T-helper 1 cell (primary cell): ENCODE data around the gene DQX1.

ENCODE experiments used
- DNase-seq, 5 donors: peaks; one replicate each; pipeline ENCODE4 v3.0.0-alpha.2; 2012 to 2020

DQX1 gene

DNA sequence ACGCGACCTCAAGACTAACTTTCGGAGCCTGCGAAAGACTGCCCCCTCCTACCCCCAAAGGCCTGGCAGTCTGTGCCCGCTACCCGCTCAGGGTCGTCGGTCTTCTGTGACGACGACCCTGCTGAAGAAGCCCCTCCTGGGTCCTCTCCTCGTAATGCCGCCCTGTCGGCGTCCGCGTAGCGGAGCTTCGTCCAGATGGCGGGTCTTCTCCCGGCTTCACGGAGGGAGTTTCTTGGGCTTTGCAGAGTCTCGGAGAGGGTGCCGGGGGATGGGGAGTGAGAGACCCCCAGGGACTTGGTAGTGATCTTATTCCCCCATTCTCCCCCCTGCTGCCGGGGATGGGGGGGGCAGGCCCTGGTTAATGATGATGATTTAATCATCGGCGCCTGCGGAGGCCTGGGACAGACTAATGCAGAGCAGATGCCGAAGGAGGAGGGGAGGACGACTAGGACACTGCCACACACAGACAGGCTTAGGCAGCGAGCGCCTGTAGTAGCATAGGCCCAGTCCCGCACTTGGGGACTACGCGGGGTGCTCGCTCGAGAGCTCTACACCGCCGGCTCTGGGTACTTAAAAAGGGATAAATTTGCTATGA is 18.0 kb downstream of the DQX1 start:
- no peak for DNase-seq

DNA sequence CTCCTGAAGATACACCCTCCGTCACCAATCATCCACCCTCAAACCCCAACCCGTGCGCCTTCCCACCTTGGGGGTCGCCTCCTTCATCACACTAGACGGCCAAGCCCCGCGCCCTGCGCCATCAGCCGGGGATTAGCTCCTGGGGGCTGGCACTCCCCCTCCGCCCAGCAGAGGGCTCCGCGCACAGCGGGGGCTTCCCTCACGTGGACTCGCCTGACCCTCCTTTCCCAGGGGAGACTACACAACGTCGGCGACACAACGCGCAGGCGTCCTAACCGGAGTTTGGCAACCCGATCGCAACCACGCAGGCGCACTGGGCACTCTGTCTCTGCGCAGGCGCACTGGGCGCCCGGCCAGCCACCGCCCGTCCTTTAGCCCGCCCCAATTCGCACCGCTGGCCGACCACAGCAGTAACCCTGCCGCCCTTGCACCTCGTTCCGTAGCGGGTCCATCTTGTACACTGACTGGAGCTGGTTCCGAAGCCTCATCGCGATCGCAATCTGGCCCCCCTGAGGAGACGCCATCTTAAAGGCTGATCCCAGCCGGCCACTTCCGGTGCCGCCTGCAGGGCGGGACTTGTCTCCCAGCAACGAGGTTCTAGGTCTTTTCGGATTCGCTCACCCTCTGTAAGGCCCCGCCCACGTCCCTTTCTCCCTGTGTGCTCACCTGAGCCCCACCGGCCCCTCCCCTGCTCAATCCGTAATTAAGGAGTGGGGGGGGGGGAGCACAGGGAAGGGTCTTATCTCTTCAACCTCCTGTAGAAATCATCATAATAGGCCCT is 18.7 kb downstream of the DQX1 start, which contains the start of gene PCGF1:
Gene PCGF1, minus strand, starts transcription at position 551 of the 781 bp plus-strand sequence. Its CDS starts 27 bp downstream, at position 524.
- DNase-seq = peak; percentile 94 to 98 (median 96)

DNA sequence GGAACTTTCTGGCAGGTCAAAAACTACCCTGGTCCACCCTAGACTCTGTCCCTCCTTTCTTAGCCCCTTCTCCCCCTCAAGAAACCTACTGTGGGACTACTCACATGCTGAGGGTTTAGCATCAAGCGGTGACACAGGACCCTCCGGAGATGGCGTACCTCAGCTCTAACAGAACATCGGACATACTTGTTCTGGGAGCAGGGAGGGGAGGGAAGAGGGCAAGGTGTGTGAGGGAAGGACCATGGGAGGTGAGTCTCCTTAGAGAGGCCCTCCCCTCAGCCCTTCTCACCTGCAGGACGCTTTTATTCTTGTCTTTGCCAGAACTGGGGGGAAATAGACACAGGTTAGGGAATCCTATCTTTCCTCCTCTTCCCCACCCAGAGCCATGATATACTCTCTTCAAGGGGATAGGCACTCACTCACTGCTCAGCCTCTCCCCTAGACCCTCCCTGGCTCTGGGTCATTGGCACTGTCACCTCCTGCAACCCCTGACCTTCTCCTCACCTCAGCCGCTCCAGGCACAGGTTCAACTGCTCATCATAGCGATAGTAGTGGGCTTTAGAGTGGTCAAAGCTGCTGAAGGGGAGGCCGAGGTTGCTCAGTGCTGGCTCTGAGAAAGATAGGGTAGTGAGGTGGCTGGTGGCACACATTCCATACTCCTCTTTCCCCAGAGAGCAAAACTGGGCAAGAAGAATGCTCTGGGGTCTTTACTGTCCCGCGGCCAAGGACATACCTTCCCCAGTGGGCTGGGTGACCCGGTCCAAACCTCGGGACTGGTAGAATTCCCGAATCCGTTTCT is 20.4 kb downstream of the DQX1 start:
- DNase-seq = no peak

DNA sequence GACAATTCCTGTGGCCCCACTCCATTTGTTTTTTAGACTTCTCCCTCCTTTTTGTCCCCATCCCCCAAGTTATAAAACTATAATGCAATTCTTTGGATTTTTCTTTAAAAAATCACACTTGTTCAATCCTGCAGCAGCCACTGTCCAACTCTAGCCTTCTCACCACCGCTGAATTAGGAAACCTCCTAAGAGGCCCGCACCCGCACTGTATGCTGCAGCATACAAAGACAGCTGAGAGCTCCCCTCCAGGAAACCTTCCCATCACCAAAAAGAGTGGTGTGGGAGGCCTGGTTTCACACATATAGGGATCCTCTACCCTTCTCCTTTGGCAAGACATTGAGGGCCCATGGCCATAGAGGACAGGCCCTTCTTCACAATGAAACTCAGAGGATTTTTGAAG is 21.4 kb downstream of the DQX1 start:
- DNase-seq = no peak

DNA sequence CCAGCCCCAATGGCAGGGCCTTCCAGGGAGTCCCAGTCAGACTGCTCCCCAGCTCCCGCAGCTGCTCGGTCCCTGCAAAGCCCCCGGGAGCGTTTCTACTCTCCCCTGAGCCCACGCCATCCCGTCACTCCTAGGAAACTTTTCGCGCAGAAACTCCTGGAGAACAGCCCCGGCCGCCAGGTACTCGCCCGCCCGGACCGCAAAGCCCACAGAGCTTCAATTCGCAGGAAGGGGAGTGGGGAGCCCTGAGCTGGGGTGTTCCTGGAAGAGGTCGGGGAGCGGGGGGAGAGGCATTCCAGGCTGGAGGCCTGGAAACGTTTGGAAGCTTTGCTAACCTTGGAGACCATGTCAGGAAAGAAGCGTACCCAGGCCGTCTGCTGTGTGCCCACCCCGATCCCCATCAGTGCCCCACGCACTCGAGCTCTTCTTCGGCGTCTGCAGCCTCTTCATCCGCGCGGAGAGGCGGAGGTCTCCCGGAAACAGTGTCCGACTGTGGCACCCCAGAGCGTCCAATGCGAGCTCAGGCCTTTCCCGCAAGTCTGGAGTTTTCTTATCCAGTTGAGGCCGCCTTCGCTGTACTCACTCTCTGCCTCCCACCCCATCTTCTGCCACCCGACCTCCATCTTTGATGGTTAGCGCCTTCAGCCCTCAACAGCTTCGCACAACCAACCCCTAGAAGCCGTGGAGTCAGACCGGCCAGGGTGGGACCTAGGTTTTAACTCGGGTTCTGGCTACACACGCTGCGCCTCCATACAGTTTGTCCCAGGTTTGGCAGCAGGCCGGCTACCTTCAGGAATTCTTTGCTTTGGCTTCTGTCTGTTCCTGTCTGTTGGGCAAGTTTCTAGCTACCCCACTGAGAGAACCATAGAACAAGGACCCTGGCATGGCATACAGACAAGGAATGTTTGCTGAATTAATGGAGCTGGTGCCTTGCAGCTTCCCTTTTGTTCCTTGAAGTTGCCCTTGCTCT is 22.2 kb downstream of the DQX1 start:
- no peak for DNase-seq

DNA sequence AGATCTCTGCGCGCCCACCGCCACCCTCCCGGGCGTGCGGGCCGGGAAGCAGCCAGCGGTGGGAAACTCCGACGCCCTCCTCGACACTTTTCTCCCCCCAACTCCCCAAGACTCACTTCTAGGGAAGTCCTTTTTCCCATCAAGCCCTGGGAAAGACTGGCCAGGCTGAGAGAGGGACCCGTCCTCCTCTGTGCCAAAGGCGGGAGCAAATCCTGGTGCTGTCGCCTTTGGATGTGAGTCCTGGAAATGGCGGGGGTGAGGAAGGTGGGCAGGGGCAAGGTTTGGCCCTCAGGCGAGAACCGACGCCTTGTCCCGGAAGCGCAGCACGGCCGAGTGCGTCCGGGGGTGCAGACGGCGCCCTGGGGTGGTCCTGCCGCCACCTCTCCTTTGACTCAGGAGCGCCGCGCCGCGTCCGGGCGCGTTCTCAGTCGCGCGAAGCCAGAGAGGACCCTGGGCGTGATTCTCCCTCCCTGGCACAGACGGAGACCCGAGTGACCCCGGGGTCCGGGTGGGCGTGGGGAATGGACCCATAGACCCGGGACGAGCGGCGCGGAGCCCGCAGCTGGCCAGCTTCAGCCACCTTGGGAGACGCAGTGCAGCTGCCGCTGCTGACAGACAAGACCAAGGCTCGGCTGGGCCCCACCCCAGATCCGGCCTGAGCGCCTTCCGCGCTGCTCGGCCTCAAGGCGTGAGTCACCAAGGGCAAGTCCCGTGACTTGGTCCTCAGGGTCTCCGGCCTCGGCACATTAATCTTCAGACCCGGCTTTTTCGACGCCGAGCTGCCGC is 23.1 kb downstream of the DQX1 start:
- peak in 1 of 5 donors; percentile 69 for DNase-seq

DNA sequence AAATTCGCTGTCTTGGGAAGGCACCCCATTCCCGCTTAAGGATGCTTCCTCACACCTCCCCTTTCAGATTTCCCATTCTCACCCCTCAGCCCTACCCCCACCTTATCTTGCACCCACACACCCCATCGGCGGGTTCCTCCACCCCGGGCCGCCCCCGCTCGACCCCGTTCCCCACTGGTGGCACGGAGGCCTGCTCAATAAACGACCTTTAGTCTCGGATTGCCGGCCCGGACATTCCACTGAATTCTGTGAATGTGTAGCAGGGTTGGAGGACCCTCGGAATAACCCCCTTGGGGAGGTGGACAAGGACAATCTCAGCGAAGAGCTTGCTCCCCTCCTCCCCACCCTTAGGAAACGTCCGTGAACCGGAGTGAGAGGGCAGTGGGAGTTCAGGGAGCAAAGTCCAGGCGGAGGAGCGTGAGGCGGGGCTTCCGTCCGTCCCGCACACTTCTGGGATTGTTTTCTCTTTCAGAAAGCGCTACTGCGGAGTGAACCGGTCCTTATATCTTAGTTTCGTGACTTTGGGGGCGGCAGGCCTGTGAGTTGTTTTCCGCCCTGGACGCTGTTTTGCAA is 23.8 kb downstream of the DQX1 start:
- no peak for DNase-seq

DNA sequence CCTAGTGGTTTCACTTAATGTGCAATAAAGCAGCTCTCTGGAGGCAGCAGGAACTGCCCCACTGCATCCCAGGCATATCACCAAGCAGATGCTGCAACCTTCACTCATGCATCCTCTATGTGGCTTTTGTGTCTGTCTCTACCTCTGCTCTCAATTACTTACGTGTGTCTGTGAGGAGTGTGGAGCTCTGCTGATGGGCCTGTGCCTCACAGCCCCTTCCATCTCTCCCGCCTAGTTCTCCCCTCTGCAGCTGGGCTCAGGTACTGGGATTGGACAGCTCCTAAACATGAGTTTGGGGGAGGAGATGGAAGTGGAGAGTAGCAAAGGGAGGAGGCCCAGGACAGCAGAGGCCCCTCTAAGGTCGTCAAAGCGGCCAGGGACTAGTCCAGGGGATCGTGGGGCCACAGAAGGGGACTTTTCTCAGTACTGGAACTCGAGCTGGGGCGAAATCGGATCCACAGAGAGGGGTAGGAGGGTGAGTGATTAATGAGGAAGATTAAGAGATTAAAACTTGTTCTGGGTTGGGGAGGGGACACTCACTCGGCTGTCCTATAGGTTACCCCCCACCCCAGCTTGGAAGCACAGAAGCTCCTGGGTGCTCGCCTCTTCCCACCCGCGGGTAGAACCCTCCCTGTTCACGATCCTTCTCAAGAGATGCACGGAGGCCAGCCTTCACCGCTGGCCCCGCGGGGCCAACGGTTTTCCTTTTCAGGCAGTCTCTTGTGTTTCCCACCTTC is 24.5 kb downstream of the DQX1 start:
- no peak for DNase-seq

DNA sequence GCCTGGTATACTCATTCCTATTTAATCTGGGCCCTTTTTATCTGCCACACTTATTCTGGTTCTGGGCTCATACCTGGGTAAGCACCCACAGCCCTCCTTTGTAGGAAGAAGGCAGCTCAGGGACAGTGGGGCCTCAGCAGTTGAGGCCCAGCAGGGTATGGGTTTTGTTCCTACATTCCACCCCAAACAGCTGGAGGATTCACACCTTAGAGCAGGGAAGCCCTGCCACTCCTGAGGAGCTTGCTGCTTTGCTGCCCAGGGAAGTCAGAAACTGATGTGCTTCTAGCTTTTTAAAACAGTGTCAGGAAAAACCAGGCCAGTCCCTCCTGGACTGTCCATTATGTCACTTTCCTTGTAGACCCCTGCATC is 25.5 kb downstream of the DQX1 start:
- DNase-seq = no peak

DNA sequence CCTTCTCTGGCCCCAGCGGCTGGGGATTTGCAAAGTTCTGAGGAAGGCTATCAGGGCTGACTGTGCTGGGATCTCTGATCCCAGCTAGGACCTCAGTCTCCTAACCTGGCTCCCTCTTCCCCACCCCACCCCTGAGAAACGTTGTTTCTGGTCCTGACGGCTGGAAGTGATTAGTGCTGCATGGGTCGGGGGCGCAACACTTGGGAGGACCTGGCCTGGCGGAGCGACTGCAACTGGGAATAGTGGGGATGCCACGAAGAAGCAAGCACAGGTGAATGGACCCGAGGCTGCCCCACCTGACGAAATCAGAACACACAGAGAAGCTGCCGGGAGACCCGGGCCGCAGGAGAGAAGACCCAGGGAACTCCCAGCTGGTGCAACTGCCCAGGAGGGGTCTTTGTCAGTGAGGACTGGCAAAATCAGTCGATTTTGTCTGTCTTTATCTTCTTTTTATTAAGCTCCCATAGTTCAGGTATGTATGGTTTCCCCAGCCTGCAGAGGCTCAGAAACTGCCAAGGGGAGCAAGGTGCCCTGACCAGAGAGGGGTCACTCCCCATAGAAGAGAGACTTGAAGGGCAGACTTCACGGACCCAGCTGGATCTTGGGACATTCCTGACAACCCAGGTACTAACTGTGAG is 26.0 kb downstream of the DQX1 start:
- DNase-seq = no peak

DNA sequence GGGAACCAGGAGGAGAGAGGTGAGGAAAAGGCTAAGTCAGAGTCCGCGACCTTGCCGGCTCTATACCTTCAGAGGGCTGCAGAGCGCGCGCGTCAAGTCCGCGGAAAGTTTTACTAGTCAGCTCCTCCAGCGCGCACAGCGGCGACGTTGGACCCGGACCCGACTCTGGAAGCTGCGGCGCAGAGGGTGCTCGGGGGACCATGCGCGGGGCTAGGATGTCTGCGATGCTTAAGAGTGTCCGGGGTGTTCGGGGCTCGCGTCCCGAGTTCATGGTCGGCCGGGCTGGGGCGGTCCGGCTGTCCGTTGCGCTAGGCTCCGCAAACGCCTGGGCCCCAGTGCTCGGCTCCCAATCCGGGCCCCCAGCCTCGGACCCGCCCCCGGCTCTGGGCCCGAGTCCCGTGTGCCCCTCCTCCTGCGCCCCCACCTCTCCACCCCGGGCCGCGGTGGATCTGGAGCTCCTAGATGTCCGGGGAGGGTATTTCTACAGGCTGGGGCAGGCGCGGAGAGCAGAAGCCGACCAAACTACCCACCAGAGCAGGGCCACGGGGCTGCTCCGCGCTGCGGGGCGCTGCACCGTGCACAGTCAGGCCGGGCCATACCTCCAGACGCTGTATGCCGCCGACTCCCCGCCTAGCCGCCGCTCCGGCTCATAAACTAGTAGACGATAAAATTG is 26.6 kb downstream of the DQX1 start, which contains the start of gene LBX2:
Gene LBX2, minus strand, starts transcription at position 337 of the 673 bp plus-strand sequence. Its CDS starts 66 bp downstream, at position 271.
- DNase-seq = peak in 1 of 5 donors; percentile 29

DNA sequence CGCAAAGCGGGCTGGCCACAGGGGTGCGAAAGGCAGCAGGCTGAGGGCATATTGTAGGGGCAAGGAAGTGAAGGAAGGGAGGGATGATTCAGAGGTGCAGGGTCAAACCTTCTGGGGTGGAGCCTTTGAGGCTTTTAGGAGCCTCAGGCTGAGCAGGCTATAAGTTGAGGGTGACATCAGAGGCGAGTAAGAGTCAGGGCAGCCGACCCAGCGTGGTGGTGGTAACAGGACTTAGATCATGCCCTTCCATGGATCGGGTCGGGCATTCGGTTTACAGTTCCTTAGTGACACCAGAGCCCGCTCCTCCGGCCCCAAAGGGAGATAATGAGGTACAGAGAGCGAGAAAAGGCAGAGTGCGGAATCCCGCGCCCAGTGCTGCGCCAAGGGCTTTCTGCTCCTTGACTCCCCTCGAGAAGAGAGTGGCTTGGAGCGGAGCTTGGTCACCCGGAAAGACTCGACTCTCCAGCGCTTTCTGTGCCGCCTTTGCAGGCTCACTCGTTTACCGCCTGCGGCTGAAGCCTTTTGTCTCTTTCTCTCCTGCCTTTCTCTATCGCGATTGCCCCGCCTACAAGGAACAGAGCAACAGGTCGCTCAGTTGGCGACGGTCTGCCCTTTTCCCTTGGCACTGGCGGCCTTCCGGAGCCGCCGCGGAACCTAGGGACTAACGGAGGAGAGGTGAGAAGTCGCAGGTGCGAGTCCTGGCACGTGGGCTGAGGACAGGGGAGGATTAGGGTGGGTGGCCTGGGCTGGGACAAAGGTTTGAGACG is 27.3 kb downstream of the DQX1 start:
- DNase-seq = peak in 1 of 5 donors; percentile 36

DNA sequence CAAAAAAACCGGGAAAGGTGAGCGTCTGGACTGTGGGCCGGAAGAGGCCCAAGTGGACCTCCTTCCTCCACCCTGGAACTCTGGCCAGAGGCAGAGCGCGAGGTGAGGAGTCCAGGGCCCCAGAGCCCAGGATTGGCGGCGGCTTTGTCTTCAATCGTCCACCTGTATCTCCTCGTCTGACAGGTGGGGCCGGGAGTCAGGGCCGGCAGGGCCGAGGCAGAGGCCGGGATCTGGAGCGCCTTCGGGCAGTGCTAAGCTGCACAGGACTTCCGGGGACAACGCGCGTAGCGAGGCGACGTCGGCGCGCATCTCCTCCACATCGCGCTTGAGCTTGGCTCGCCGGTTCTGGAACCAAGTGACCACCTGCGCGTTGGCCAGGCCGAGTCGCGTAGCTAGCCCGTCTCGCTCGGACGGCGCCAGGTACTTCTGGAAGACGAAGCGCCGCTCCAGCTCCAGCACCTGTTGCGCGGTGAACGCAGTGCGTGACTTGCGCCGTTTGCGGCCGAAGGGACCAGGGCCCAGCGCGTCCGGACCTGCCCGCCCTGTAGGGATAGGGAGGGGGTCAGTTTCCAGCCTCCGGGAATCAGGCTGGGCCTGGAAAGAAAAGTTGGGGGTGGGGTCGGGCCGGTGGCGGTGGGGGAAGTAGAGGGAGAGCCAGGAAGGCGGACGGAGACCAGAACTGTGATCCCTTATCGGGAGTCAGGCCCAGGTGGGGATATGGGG is 28.1 kb downstream of the DQX1 start:
- peak in 1 of 5 donors; percentile 56 for DNase-seq

DNA sequence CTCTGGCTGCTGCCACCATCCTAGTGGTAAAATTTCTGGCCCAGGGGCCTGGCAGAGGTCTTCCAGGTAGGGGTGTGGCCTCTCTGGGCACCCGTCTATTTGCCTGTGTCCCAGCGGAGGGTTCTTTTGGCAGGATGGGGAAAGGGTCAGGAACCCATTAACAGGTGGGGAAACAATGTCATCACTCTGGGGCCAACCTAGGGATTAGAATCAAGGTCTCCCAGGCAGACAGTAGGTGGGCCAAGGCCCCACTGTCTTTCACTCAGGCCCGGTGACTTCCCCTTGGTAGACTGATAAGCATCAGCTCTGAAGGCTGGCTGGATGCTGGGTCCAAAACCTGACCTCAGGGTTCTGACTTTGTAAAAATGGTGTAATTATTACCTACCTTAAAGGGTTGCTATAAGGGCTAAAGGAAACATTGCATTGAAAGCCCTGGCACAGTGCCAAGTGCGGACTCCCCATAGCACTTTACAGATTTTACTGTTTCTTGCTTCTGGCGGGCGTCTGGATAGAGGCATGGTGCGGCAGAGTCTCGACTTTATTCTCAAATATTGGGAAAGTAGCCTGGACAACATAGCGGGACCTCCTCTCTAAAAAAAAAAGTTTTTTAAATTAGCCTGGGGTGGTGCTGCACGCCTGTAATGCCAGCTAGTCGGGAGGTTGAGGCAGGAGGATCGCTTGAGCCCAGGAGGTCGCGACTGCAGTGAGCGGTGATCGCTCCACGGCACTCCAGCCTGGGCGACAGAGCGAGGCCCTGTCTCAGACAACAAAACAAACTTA is 28.8 kb downstream of the DQX1 start:
- DNase-seq = no peak

DNA sequence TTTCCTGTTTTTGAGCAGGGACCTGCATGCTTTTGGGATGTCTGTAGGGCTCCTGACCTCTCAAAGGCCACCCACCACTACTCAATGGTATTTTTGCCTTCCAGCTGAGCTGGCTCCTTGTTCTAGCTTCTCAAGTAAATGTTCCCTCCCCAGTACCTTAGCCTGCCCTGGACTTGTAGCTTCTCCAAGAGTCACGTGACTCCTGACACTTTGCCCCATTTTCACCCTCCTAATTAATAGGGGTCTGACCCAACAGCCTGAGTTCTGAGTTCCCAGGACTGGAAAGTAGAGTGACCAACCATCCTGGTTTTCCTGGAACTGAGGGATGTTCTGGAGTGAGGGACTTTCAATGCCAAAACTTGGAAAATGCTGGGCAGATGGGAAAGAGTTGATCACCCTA is 30.6 kb downstream of the DQX1 start:
- no peak for DNase-seq

DNA sequence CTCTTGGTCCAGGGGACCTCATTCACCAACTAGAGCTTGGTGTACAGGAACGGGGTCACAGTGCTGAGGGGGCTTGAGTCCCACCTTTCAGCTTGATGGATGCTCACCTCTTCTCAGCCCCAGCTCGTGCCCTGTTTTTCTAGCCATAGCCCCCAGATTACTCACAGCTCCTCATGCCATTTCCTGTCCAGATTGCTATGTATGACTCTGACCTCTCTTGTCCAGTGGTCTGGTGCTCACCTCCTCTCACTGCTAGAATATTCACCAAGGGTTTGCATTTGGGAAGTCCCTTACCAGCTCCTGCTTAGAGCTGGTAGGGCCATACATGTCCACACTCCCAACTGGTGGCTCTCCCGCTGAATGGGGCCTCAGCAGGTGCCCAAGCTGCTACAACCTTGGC is 32.5 kb downstream of the DQX1 start:
- DNase-seq = no peak
